Fibroblast of lung (primary cell): ENCODE results near the gene CYP4F3.

ENCODE experiments used
- CTCF ChIP-seq, 2 donors: IDR thresholded peaks in 1 of 2; conservative IDR thresholded peaks in 1 of 2; 1 replicate in 1 of 2; 2 replicates in 1 of 2; pipeline ENCODE4 v1.5.1; 2011 to 2012; ENCODE audit warnings: low read length in 2 of 2, control low read depth in 1 of 2, inconsistent platforms in 1 of 2, low read depth in 1 of 2, mild to moderate bottlenecking in 1 of 2
- EZH2 ChIP-seq: IDR thresholded peaks from 2 replicates; pipeline ENCODE4 v1.5.1; 2012; ENCODE audit warnings: low read length, control low read depth, mild to moderate bottlenecking; ENCODE audit errors: missing control alignments

DNA sequence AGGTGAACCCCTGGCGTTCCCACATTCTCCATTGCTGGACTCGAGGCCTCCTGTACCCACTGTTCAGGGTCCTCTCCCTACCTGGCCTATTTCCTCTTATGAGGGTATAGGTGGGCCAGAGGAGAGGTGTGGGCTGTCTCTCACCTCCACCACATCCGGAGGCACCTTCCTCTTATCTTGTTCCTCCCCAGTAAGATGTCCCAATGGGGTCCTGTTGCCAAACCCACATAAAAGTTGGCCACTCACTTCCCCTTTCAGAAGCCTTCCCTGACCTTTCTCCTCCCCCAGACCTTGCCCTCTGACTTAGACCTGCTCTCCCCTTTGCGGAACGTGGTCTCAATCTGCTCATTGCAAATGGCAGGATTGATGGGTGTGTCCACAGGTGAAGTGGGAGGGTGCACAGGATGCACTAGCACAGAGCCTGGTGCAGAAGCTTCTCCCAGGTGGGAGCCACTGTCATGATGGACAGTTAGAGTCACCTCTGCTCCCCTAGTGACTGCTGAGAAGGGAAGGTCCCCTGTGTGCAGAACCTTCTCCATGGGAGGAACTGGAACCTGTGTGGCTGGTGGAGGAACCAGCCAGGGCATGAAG is 1.3 kb downstream of the CYP4F3 start:
- TF ChIP-seq CTCF (conservative IDR thresholded peaks at IDR 0.05 in 1 of 2, IDR thresholded peaks at IDR 0.05 in 1 of 2; ENCODE audit: low read depth in 1 of 2, low read length in 2 of 2) (no peak), EZH2 (no peak)
